ENCODE results near the gene AKR1B15.
"Not testable (repeated sequence)": the region's sequence is repeated elsewhere in the genome, so short reads cannot be mapped to it uniquely, and the experiment has no call there.

AKR1B15 gene

GRCh38 chr7:134532954-134533218 is 16.0 kb upstream of the AKR1B15 start:
- no peak for DNase-seq (ENCODE audit: low spot score)

GRCh38 chr7:134533288-134533771 is 15.6 kb upstream of the AKR1B15 start:
- DNase-seq (ENCODE audit: low spot score): no peak

DNA sequence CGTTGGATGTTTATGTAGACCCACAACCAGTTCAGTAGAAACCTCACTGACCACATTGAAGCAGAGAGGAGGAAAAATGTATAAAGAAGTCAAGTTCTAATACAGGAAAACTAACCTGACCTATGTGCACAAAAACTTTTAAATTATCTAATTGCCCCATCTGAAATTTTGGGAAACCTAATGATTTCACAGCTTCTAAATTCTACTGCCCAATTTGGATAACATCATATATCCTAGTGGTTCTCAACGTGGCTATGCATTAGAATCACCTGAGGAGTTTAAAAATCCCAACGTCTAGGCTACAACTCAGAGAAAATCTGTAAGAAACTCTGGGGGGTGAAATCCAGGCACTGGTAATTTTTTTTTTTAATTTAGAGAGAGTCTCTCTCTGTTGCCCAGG is 14.3 kb upstream of the AKR1B15 start:
- no peak for DNase-seq (ENCODE audit: low spot score)

GRCh38 chr7:134535272-134535918 is 13.5 kb upstream of the AKR1B15 start:
- DNase-seq (ENCODE audit: low spot score): no peak

DNA sequence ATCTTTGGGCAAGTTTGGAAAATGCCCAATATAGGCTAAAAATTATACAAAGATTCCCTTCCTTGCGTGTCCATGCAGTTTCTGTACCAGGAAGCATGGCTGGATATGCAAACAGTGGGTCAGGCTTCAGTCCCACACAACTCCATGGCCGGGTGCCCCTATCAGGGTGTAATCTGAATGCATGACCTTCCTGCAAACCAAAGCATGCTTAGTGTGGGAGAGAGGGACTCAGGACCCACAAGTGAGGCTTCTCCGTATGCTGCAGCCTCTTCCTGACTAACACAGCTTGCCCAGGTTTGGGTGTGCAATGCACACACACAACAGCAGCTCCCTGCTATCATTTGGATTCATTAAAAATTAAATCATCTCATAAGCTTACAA is 13.0 kb upstream of the AKR1B15 start:
- DNase-seq (ENCODE audit: low spot score): no peak

DNA sequence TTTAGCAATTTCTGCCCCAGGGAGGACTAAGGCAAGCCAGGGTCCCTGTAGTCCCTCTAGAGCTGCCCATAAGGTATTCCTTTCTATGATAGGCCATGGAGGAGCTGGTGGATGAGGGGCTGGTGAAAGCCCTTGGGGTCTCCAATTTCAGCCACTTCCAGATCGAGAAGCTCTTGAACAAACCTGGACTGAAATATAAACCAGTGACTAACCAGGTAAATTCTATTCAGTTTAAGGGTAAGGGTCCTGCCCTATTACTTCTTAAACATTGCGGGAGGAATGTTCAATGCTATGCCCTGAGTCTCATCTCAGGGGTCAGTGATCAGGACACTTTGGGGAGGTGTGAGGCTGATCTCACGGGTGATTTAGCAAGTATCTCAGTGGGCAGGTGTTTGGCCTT is 12.4 kb upstream of the AKR1B15 start:
- not testable (repeated sequence) for DNase-seq (ENCODE audit: low spot score)

GRCh38 chr7:134537273-134537781 is 11.6 kb upstream of the AKR1B15 start:
- not testable (repeated sequence) for DNase-seq (ENCODE audit: low spot score)

DNA sequence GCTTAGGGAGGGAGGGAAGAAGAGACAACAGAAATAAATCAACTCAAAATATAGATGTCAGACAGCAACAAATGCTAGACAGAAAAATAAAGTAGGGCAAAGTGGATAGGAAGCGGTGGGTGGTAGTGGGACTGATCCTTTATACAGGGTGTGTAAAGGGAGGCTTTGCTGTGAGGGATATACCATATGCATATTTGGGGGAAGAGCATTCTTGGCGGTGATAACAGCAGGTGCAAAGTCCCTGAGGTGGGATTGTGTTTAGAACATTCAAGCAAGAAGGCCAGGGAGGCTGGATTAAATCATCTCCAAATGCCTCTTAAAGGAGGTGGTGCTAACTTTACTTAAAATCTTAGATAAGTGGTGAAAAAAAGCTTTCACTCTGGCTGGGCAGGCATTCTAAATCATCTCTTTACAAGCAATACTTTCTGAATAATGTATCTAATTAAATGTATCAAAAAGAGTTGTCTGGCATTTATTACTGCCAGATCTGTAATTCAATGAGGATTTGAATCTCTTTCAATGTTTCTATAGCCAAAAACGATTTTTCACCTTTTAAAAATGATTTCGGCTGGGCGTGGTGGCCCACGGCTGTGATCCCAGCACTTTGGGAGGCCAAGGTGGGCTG is 9.4 kb upstream of the AKR1B15 start:
- no peak for DNase-seq (ENCODE audit: low spot score)

GRCh38 chr7:134541501-134542194 is 7.3 kb upstream of the AKR1B15 start:
- DNase-seq (ENCODE audit: low spot score): not testable (repeated sequence)

- DNase-seq (ENCODE audit: low spot score): no peak
Measured at GRCh38 chr7:134542195-134542771, 6.6 kb upstream of the AKR1B15 start.

GRCh38 chr7:134545380-134545779 is 3.5 kb upstream of the AKR1B15 start:
- DNase-seq (ENCODE audit: low spot score): no peak

GRCh38 chr7:134545918-134546317 is 3.0 kb upstream of the AKR1B15 start:
- no peak for DNase-seq (ENCODE audit: low spot score)

- DNase-seq (ENCODE audit: low spot score): no peak
Measured at GRCh38 chr7:134546955-134547354, 2.0 kb upstream of the AKR1B15 start.

DNA sequence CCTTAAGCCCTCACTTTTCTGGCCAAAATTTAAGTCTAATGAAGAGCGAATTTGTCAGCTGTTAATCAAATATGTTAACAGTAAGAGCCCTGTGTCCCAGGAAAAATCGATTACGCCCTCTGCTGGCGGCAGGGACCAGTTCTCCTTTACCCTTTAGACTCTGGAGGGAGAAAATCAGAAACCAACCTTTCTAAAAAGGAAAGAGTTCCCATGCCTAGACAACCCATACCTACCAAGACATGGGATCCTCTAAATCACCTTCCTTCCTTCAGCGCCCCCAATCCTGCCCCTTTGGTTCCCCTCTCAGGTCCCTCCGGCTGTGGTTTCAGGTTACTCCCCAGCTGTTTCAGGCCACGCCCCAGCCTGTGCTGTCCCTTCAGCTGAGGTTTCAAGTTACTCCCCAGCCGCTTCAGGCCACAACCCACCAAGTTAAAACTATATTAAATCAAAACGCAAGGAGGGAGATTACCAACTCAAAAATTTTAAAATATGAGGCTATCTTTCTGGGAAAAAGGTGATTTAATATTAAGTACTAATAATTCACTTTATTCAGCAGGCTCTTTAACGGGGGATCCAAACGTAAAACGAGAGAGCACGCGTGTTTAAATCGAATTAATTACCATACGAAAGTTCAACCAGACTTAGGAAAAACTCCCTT is 1.4 kb upstream of the AKR1B15 start:
- peak; percentile 73 for DNase-seq (ENCODE audit: low spot score)

DNA sequence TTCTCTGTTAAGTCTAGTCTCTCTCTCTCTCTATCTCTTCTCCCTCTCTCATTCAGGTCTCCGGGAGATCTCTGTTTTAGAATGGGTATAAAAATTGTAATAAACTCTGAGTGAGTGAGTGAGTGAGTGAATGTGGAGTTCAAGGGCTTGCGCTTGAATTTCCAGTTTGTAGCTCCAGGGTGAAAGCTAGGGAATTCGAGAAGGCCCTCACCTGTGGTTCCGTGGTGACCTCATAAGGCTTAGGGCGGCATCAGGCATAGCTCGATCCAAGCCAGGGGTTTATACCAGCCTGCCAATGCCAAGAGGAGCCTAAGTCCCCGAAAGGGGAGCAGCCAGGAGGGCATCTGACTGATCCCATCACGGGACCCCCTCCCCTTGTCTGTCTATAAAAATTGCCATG is 456 bp downstream of the AKR1B15 start:
- DNase-seq (ENCODE audit: low spot score): no peak

DNA sequence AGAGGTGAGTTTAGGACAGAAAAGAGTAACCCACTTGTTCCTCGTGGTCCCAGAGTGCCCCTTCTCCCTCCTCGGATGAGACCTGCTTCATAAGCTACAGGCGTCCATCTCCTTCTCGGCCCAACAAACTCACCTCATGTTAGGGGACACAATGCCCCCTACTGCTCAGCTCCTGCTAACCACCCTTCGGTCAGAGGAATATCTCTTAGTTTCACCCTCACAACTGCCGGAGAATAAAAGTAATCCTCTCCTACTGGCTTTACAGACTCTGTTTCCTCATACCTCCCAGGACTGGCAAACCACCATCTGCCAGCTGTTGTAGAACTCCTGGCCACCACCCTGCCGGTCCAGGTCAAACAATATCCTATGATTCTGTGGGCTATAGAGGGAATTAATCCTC is 3.2 kb downstream of the AKR1B15 start:
- DNase-seq (ENCODE audit: low spot score): no peak

- DNase-seq (ENCODE audit: low spot score): no peak
Measured at GRCh38 chr7:134553976-134554375, 5.1 kb downstream of the AKR1B15 start.

DNA sequence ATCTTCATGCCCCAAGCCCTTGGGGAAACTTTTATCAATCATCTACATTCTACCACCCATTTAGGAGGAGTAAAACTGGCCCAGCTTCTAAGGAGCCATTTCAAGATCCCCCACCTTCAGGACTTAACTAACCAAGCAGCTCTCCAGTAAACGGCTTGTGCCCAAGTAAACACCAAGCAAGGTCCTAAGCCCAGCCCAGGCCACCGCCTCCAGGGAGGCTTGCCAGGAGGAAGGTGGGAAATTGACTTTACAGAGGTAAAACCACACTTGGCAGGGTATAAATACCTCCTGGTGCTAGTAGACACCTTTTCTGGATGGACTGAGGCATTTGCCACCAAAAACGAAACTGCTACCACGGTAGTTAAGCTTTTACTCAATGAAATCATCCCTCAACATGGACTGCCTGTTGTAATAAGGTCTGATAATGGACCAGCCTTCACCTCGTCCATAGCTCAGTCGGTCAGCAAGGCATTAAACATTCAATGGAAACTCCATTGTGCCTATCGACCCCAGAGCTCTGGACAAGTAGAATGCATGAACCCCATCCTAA is 5.6 kb downstream of the AKR1B15 start:
- DNase-seq (ENCODE audit: low spot score): no peak

DNA sequence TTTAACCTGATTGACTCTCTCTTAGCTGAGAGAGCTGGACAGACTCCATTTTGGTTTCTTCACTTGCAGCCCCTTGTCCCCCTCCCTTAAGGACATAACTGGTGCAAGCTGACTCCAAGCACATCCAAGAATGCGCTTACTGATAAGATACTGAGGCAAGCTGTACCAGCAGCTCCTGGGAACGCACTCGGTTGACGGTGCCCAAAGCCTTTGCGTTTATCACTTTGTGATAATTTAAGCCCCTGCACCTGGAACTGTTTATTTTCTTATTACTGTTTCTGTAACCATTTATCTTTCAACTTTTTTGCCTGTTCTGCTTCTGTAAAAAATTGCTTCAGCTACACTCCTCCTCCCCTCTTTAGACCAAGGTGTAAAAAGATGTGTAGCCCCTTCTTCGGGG is 8.5 kb downstream of the AKR1B15 start:
- DNase-seq (ENCODE audit: low spot score): no peak

- no peak for DNase-seq (ENCODE audit: low spot score)
Measured at GRCh38 chr7:134558370-134558769, 9.5 kb downstream of the AKR1B15 start.

DNA sequence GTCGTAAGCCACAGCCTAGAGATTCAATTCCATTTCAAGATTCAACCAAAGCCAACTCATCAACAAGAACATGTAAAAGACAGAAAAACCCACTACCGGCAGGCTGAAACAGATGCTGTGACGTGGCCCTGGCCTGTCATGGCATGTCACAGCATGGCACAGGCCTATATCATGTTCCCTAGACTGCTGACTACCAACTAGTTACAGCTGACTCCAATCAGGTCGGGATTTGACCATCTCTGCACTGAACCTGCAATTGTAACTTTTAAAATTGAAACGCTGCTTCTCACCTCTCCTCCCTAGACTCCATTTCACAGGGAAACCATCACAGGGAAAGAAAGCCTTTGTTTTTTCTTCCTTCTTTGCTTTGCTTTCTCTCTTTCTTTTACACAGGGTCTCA is 12.7 kb downstream of the AKR1B15 start:
- DNase-seq (ENCODE audit: low spot score): not testable (repeated sequence)

- DNase-seq (ENCODE audit: low spot score): peak; percentile 14
Measured at GRCh38 chr7:134562136-134562535, 13.2 kb downstream of the AKR1B15 start.
